IMR-90 (cell line): Measurements from ENCODE around the gene SURF2.
"Not testable (repeated sequence)": the region's sequence is repeated elsewhere in the genome, so short reads cannot be mapped to it uniquely, and the experiment has no call there.

Source experiments
- CHD1 ChIP-seq: IDR thresholded peaks from 2 replicates; pipeline ENCODE4 v1.6.1; 2012; ENCODE audit warnings: low read depth, low read length, improper control_type of control experiment
- CTCF ChIP-seq: conservative IDR thresholded peaks from 2 replicates; pipeline ENCODE4 v1.5.1; 2012; ENCODE audit warnings: mild to moderate bottlenecking, low read depth, low read length, improper control_type of control experiment
- MAZ ChIP-seq: IDR thresholded peaks from 2 replicates; pipeline ENCODE4 v1.6.1; 2012; ENCODE audit warnings: low read depth, mild to moderate bottlenecking, low read length, improper control_type of control experiment, moderate library complexity, borderline replicate concordance
- MXI1 ChIP-seq: IDR thresholded peaks from 2 replicates; pipeline ENCODE4 v1.6.1; 2012; ENCODE audit warnings: low read depth, mild to moderate bottlenecking, low read length, moderate library complexity, borderline replicate concordance
- POLR2A ChIP-seq: IDR thresholded peaks from 2 replicates; pipeline ENCODE4 v1.6.1; 2012; ENCODE audit warnings: mild to moderate bottlenecking, low read depth, low read length
- RAD21 ChIP-seq: IDR thresholded peaks from 2 replicates; pipeline ENCODE4 v1.6.1; 2012; ENCODE audit warnings: low read length, improper control_type of control experiment
- RCOR1 ChIP-seq: IDR thresholded peaks from 2 replicates; pipeline ENCODE4 v1.6.1; 2012; ENCODE audit warnings: mild to moderate bottlenecking, low read length, improper control_type of control experiment; ENCODE audit not compliant: insufficient replicate concordance

- not testable (repeated sequence) for TF ChIP-seq POLR2A, CTCF, MAZ, MXI1, RCOR1, RAD21, CHD1
Observed at GRCh38 chr9:133377280-133377679, 20.9 kb downstream of the SURF2 start.
